Right lobe of liver (tissue), 6 donors: ENCODE results near the gene PLXNA1. TPM values are rescaled to one million over a fixed set of nuclear protein-coding genes. Genes with fewer than 3 reads are reported as not detected.

ENCODE experiments used
- ATAC-seq, 4 donors: fragments of 200-7000 bp; cut with Tn5 transposase; one replicate each; pipeline ENCODE4 v1.9.1; 2020; ENCODE audit warnings: mild to moderate bottlenecking in 4 of 4, moderate library complexity in 4 of 4
- DNase-seq, 3 donors: peaks; one replicate each; pipeline ENCODE4 v3.0.0-alpha.2; 2020
- H3K27ac ChIP-seq, 3 donors: fragments of 200-600 bp; one replicate each; pipeline ENCODE4 v1.8.0; 2022
- H3K27me3 ChIP-seq, 2 donors: fragments of 200-600 bp; one replicate each; pipeline ENCODE4 v1.8.0; 2022
- H3K36me3 ChIP-seq, 4 donors: fragments of 200-600 bp; sonication (generic) in 1 of 4; one replicate each; pipeline versions ENCODE4 v1.5.1 to v1.8.0; 2017 to 2022; ENCODE audit warnings: control low read depth in 1 of 4
- H3K4me1 ChIP-seq, 4 donors: fragments of 200-600 bp; sonication (generic) in 1 of 4; one replicate each; pipeline versions ENCODE4 v1.5.1 to v1.8.0; 2017 to 2022; ENCODE audit warnings: control low read depth in 1 of 4
- H3K4me3 ChIP-seq, 3 donors: fragments of 200-600 bp; one replicate each; pipeline ENCODE4 v1.8.0; 2022
- H3K9me3 ChIP-seq, 4 donors: fragments of 200-600 bp; sonication (generic) in 1 of 4; one replicate each; pipeline versions ENCODE4 v1.5.1 to v1.8.0; 2017 to 2022; ENCODE audit warnings: control low read depth in 1 of 4
- CTCF ChIP-seq, 4 donors: fragments of 200-600 bp in 3 of 4; fragments of 450-650 bp in 1 of 4; IDR thresholded peaks; one replicate each; pipeline versions ENCODE4 v1.5.1 to v1.8.0; 2016 to 2022; ENCODE audit warnings: antibody characterized with exemption in 4 of 4, mild to moderate bottlenecking in 2 of 4
- POLR2A ChIP-seq: fragments of 450-650 bp; IDR thresholded peaks from one replicate; pipeline ENCODE4 v1.6.1; 2017; ENCODE audit warnings: antibody characterized with exemption, mild to moderate bottlenecking
- WGBS: methylation state at CpG from one replicate; pipeline ENCODE4 v1.1.6; 2018; ENCODE audit warnings: low coverage, low lambda C conversion rate; ENCODE audit not compliant: insufficient coverage; ENCODE audit errors: missing lambda C conversion rate; 5-methylcytosine and 5-hydroxymethylcytosine counted together
- intact Hi-C, 2 donors: fragments of 100-400 bp; cut with DNase I; formaldehyde crosslinking; loops; one replicate each; pipeline versions ENCODE4 v1.11.2 to v1.14.1; 2022
- total RNA-seq, 6 experiments: library from RNA; depleted of rRNA in 2 of 6; stranded (reverse); fragments of >200 nt in 2 of 6; fragmentation: NEBNext Ultra II Directional in 3 of 6; extraction: Animal tissue kit (Norgen Biotek cat#: 25700) in 3 of 6; gene quantifications; one replicate each; pipeline versions ENCODE4 v1.1.0 to v1.2.4, GENCODE V29; 2016 to 2023
- donor health status: DM: no; HTN: yes; CAD: no.
- donor health status: DM: no; HTN: no; CAD: no.
- donor health status: DM: no; HTN: no; CAD: no.
- donor health status: DM: no; HTN: yes; CAD: no.
- donor health status: DM: no; HTN: yes; CAD: no.

The PLXNA1 gene
- total RNA-seq, 6 experiments from 2014 or later = 2.0 to 8.7 (median 5.6) TPM

- DNase-seq (no peak), ATAC-seq (no peak)
- no peaks in the 10 kb centered on the region for H3K27me3 ChIP-seq
- no peak for TF ChIP-seq POLR2A
- TF ChIP-seq CTCF (IDR thresholded peaks at IDR 0.05) = no peak
- H3K9me3 ChIP-seq = no peaks in the 10 kb centered on the region
- H3K27ac ChIP-seq = no peak overlapping the region
- no CpG with 5 or more reads among the region's 26 CpGs for WGBS
- no peak overlapping the region for H3K4me3 ChIP-seq
- intact Hi-C loops = no loop called here
- no peaks in the 10 kb centered on the region for H3K4me1 ChIP-seq
- peaks cover 0 to 3% (median 0%) of the 10 kb centered on the region in 4 donors for H3K36me3 ChIP-seq
Observed at GRCh38 chr3:126988451-126989021, 5.6 kb downstream of the PLXNA1 start.

GRCh38 chr3:126989316-126990023, 6.6 kb downstream of the PLXNA1 start:
- Histone ChIP-seq H3K9me3 (no peaks in the 10 kb centered on the region), H3K27me3 (no peaks in the 10 kb centered on the region), H3K27ac (no peak overlapping the region), H3K4me1 (no peaks in the 10 kb centered on the region), H3K4me3 (no peak overlapping the region), H3K36me3 (peaks cover 0 to 3% (median 0%) of the 10 kb centered on the region in 4 donors)
- no peak for DNase-seq
- 100% methylated on average over 1 of the region's 36 CpGs for WGBS
- TF ChIP-seq POLR2A (no peak), CTCF (IDR thresholded peaks at IDR 0.05) (no peak)
- ATAC-seq = no peak
- intact Hi-C loops = no loop called here

- Histone ChIP-seq H3K36me3 (peaks cover 0 to 3% (median 0%) of the 10 kb centered on the region in 4 donors), H3K27ac (no peak overlapping the region), H3K4me3 (no peak overlapping the region), H3K27me3 (no peaks in the 10 kb centered on the region), H3K9me3 (no peaks in the 10 kb centered on the region), H3K4me1 (no peaks in the 10 kb centered on the region)
- no peak for DNase-seq
- ATAC-seq = no peak
- 100% methylated on average over 1 of the region's 10 CpGs for WGBS
- intact Hi-C loops = no loop called here
- TF ChIP-seq POLR2A (no peak), CTCF (IDR thresholded peaks at IDR 0.05) (no peak)
Observed at GRCh38 chr3:126990024-126990700, 7.2 kb downstream of the PLXNA1 start.

- Histone ChIP-seq H3K36me3 (peaks cover 0 to 3% (median 0%) of the 10 kb centered on the region in 4 donors), H3K27me3 (no peaks in the 10 kb centered on the region), H3K4me1 (no peaks in the 10 kb centered on the region), H3K27ac (no peak overlapping the region), H3K4me3 (no peak overlapping the region), H3K9me3 (no peaks in the 10 kb centered on the region)
- DNase-seq (no peak), ATAC-seq (no peak)
- intact Hi-C loops = no loop called here
- WGBS = 95% methylated on average over 5 of the region's 5 CpGs
- TF ChIP-seq CTCF (IDR thresholded peaks at IDR 0.05) = no peak
Observed at GRCh38 chr3:126990890-126991289, 8.0 kb downstream of the PLXNA1 start.
